IPS DF 6.9 (cell line): ENCODE measurements around the gene MKS1.

Source experiments
- DNase-seq: peaks from one replicate; pipeline ENCODE4 v3.0.0-alpha.2; 2013; ENCODE audit warnings: low read depth, low spot score
- H3K27ac ChIP-seq: one replicate; pipeline ENCODE4 v1.5.1; 2013; ENCODE audit warnings: low read length, control low read depth
- H3K27me3 ChIP-seq: 2 replicates; pipeline ENCODE4 v1.6.1; 2013; ENCODE audit warnings: mild to moderate bottlenecking, low read length; ENCODE audit not compliant: control insufficient read depth, insufficient read depth
- H3K36me3 ChIP-seq: 2 replicates; pipeline ENCODE4 v1.6.1; 2013; ENCODE audit warnings: low read length; ENCODE audit not compliant: control insufficient read depth, insufficient read depth
- H3K4me1 ChIP-seq: 2 replicates; pipeline ENCODE4 v1.6.1; 2013; ENCODE audit warnings: low read length; ENCODE audit not compliant: control insufficient read depth, insufficient read depth
- H3K4me3 ChIP-seq: 2 replicates; pipeline ENCODE4 v1.5.1; 2013; ENCODE audit warnings: mild to moderate bottlenecking, low read length
- H3K9me3 ChIP-seq: 2 replicates; pipeline ENCODE4 v1.6.1; 2013; ENCODE audit warnings: low read length, inconsistent platforms; ENCODE audit not compliant: control insufficient read depth, insufficient read depth
- WGBS: extraction: QIAGEN DNeasy Blood & Tissue Kit; methylation state at CpG from one replicate; pipeline ENCODE4 v1.1.7; 2013; ENCODE audit warnings: mixed read lengths, missing lambda C conversion rate; ENCODE audit not compliant: insufficient read length, insufficient coverage; 5-methylcytosine and 5-hydroxymethylcytosine counted together

MKS1 gene

DNA sequence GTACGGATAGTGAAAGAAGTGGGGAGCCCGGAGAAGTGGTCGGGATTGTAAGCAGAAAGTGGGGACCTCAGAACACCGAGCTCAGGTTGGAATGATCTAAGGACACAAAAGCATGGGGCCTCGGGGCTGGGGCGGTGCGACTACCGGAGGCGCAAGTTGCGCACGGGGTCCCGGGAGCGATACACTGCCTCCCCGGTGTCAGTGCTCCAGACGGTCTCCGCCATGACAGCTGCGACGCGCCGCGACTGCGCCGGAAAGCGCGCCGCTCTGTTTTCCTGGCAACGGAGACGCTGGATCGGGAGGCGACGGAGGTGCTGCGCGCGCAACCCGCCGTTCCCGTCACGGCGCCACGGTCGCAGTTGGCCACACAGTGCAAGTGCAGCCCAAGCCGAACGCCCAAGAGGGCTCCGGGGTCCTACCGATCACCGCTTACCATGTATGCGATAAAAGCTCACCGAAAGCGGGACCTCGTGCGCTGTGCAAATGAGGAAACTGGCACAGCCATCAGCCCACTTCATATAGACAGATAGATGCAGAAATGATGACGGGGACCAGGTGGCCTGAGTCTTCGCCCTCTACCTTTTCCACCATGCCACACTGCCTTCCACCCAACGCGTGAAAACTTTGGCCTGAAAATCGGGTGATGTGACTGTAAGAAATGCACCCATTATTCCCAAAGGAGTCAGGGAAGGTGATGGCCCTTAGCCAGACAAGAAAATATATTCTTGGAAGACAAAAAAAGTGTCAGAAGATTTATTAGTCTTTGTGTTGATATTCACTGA is at the start of gene MKS1:
MKS1 (minus strand) TSS at position 249 of the 782 bp plus-strand sequence; CDS start at position 224, 25 bp downstream.
- no CpG with 5 or more reads among the region's 56 CpGs for WGBS
- H3K4me3 ChIP-seq: peak within 1 kb of the TSS; percentile 75

DNA sequence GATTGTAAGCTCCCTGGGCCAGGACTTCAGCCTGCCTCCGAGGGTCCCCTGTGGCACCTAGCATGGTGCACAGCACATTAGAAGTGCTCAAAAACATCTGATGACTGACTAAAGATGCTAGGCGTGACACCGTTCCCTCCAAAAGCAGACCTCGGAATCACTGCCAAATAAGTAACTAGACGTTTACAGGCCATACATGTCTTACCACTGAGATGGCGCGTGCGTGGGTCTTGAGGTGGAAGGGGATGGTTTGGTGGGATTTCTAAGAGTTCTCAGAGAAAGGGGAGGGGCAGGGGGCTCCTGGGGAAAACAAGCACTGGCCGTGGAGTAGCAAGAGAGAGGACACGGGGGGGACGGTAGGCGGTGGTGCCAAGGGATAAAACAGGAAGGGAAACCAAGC is 49.3 kb upstream of the MKS1 start:
- Histone ChIP-seq H3K27me3 (no peaks in the 10 kb centered on the region), H3K36me3 (no peaks in the 10 kb centered on the region), H3K4me3 (no peak overlapping the region), H3K27ac (no peak overlapping the region), H3K9me3 (no peaks in the 10 kb centered on the region), H3K4me1 (no peaks in the 10 kb centered on the region)
- WGBS: no CpG with 5 or more reads among the region's 12 CpGs
- DNase-seq: no peak

More for the DNA sequence above, at the start of gene MKS1:
- DNase-seq: peak; percentile 87
- H3K27ac ChIP-seq: no peak within 1 kb of the TSS
- no peaks in the 10 kb centered on the region; the same call in 1 of the 2 replicates for H3K4me1 ChIP-seq
- no peaks in the 10 kb centered on the region for H3K36me3 ChIP-seq
- H3K27me3 ChIP-seq: no peaks in the 10 kb centered on the region
- H3K9me3 ChIP-seq: no peaks in the 10 kb centered on the region

DNA sequence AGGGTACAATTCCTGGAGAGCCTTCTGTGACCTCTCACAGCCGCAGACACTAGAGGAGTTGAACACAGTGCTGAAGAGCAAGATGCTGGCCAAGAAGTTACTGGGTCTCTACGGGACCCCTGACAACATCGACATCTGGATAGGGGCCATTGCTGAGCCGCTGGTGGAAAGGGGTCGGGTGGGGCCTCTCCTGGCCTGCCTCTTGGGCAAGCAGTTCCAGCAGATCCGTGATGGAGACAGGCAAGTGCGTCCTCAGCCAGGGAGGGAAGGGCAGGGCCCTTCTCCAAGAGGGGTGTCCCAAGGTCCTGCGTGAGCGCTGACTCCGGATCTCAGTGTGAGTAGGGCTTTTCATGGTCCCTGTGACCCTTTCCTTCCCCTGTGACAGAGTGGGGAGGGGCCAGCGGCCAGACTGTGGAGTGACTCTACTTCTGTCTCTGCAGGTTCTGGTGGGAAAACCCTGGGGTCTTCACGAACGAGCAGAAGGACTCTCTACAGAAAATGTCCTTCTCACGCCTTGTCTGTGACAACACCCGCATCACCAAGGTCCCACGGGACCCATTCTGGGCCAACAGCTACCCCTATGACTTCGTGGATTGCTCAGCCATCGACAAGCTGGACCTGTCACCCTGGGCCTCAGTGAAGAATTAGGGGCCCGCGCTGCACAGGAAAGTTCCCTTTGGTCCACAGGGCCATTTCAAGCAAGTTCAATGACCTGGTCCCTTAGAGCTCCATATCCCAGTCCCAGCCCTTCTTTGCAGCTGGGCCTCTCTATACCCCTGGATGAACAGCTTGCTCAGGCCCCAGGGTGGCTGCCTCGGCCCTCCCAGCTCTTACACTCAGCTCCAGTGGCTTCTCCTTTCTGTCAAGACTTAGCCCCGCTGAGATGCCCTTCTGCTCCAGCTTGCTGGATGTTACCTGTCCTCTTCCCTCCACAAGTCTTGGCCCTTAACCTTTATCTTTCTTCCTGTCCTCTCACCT is 48.6 kb upstream of the MKS1 start:
- Histone ChIP-seq H3K27ac (no peak overlapping the region), H3K9me3 (no peaks in the 10 kb centered on the region), H3K4me3 (no peak overlapping the region), H3K36me3 (no peaks in the 10 kb centered on the region), H3K4me1 (no peaks in the 10 kb centered on the region), H3K27me3 (no peaks in the 10 kb centered on the region)
- no CpG with 5 or more reads among the region's 22 CpGs for WGBS
- no peak for DNase-seq

DNA sequence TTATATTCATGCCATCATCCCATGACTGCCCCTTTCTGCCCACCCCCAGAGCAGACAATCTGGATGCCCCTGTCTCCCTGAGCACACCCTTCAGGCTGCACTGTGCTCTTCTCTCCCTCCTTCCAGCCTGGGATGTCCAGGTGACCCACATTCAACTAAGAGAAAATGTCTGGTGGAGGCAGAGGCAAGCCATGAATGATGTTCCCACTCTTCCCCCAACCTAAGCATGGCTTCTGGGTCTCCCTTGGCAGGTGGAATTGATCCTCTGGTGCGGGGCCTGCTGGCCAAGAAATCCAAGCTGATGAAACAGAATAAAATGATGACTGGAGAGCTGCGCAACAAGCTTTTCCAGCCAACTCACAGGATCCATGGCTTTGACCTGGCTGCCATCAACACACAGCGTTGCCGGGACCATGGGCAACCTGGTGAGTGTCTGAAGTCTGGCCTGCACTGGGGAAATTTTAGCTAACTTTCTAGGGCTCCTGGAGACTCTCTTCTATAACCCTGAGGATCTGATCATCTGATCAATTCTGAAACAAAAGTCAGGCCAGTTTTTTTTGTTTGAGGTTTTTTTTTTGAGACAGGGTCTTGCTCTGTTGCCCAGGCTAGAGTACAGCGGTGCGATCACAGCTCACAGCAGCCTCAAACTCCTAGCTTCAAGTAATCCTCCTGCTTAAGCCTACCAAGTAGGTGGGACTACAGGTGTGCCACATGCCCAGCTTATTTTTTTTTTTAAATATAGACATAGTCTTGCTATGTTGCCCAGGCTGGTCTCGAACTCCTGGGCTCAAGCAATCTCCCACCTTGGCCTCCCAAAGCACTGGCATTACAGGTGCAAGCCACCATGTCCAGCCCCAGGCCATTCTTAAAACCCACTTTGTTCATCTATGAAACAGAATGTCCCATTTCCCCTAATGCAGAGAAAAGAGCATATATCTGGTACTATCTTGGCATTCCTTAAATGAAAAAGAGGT is 47.1 kb upstream of the MKS1 start:
- no peaks in the 10 kb centered on the region for H3K4me1 ChIP-seq
- H3K36me3 ChIP-seq: no peaks in the 10 kb centered on the region
- no peak overlapping the region for H3K27ac ChIP-seq
- no peaks in the 10 kb centered on the region for H3K9me3 ChIP-seq
- H3K27me3 ChIP-seq: no peaks in the 10 kb centered on the region
- no CpG with 5 or more reads among the region's 7 CpGs for WGBS
- H3K4me3 ChIP-seq: no peak overlapping the region
- DNase-seq: no peak

DNA sequence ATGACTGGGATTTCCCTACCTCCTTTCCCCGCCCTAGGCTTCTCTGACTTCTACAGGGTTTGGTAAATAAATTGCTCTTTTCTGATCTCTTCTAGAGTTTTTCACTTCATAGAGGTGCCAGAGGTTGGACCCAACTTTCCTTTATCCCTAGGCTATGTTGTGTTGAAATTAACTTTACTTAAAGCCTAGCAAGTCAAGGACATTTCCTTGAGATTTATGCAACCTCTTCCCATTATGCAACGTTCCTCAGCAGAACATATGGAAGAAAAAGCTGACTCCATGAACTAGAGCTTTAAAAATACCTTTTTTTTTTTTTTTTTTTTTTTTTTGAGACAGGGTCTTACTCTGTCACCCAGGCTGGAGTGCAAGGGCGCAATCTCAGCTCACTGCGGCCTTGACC is 46.2 kb upstream of the MKS1 start:
- Histone ChIP-seq H3K4me1 (no peaks in the 10 kb centered on the region), H3K9me3 (no peaks in the 10 kb centered on the region), H3K36me3 (no peaks in the 10 kb centered on the region), H3K27me3 (no peaks in the 10 kb centered on the region), H3K27ac (no peak overlapping the region), H3K4me3 (no peak overlapping the region)
- WGBS: no CpG with 5 or more reads among the region's 4 CpGs
- DNase-seq: no peak

DNA sequence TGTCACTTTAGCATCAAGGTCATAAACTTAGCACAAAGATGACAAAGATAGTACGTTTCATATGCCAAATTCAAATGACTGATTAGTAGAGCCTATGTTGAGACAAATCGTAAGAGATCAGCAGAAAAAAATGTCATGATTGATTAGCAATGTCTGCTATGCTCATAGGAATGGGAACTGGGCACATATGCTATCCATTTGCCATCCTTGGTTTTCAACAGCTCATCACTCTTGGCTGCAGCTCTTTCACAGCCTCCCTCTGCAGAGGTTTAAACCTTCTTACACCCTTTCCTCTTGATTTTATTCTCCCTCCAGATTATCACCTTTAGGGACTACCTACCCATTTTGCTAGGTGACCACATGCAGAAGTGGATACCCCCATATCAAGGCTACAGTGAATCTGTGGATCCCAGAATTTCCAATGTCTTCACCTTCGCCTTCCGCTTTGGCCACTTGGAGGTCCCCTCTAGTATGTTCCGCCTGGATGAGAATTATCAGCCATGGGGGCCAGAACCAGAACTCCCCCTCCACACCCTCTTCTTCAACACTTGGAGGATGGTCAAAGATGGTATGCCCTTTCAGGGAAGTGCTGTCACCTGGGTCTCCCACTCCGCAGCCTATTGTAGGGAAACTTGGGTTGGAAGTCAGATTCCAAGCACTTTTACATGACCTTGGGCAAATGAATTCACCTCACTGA is 45.5 kb upstream of the MKS1 start:
- no peak overlapping the region for H3K4me3 ChIP-seq
- H3K27ac ChIP-seq: no peak overlapping the region
- H3K36me3 ChIP-seq: no peaks in the 10 kb centered on the region
- no peaks in the 10 kb centered on the region for H3K9me3 ChIP-seq
- no peaks in the 10 kb centered on the region for H3K27me3 ChIP-seq
- WGBS: no CpG with 5 or more reads among the region's 6 CpGs
- DNase-seq: no peak
- H3K4me1 ChIP-seq: no peaks in the 10 kb centered on the region

DNA sequence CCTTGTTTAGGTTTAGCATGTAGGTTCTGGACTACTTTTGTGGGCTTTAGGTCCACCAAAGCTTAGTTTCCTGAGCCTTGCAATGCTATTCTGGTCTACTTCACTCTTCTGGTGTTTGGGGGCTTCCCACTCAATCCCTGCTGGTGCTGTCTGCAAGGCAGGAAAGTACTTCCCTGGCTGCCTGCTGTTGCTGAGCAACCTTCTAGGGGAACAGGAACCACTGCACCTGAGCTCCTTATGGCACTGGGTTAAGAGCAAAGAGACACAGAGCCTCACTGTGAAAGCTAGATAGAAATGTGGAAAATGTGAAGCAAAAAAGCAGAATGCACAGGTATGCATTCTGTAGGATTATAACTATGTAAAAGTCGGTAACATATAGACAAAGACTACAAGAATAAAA is 44.7 kb upstream of the MKS1 start:
- DNase-seq: no peak
- no CpG with 5 or more reads among the region's 1 CpG for WGBS

DNA sequence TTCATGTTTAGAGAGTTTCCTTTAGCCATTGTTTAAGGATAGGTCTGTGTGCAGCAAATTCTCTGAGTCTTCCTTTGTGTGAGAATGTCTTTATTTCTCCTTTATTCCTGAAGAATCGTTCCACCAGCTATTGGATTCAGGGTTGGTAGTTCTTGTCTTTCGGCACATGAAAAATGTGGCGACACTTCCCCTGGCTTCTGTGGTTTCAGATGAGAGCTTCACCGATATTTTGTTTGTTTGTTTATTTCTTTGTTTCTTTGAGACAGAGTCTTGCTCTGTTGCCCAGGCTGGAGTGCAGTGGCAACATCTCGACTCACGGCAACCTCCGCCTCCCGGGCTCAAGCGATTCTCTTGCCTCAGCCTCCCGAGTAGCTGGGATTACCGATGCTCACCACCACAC is 43.1 kb upstream of the MKS1 start:
- Histone ChIP-seq H3K27me3 (no peaks in the 10 kb centered on the region), H3K9me3 (no peaks in the 10 kb centered on the region), H3K4me1 (no peaks in the 10 kb centered on the region), H3K27ac (no peak overlapping the region), H3K4me3 (no peak overlapping the region), H3K36me3 (no peaks in the 10 kb centered on the region)
- no peak for DNase-seq
- WGBS: no CpG with 5 or more reads among the region's 11 CpGs

More for the DNA sequence above, 44.7 kb upstream of the MKS1 start:
- H3K9me3 ChIP-seq: no peaks in the 10 kb centered on the region
- no peak overlapping the region for H3K4me3 ChIP-seq
- H3K4me1 ChIP-seq: no peaks in the 10 kb centered on the region
- H3K36me3 ChIP-seq: no peaks in the 10 kb centered on the region
- H3K27me3 ChIP-seq: no peaks in the 10 kb centered on the region
- no peak overlapping the region for H3K27ac ChIP-seq

DNA sequence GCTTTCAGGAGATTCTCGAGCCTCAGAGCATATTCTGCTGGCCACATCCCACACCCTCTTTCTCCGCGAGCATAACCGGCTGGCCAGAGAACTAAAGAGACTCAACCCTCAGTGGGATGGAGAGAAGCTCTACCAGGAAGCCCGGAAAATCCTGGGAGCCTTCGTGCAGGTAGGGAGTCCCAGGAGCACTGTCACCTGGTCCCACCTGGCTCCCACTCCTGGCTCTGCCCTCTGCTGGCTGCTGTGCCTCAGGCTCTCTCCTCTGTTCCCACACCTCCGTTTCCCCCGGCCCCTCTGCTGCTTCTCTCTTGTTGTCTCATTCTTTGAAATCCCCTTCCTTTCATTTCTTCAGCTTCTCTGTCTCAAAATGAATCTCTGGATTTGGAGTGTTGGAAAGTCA is 35.7 kb upstream of the MKS1 start:
- DNase-seq: peak; percentile 39
- no peaks in the 10 kb centered on the region for H3K36me3 ChIP-seq
- no peaks in the 10 kb centered on the region for H3K4me1 ChIP-seq
- WGBS: no CpG with 5 or more reads among the region's 8 CpGs
- no peak overlapping the region for H3K4me3 ChIP-seq
- peaks cover 2% of the 10 kb centered on the region; the same call in 1 of the 2 replicates for H3K9me3 ChIP-seq
- H3K27ac ChIP-seq: no peak overlapping the region
- peaks cover 14% of the 10 kb centered on the region for H3K27me3 ChIP-seq
